ENCODE results near the gene NDRG2. TPM values are rescaled to one million over a fixed set of nuclear protein-coding genes. Genes with fewer than 3 reads are reported as not detected.

Gene NDRG2
- total and polyA plus RNA-seq, 9 of the 15 experiments (the other 6 are each of a cell fraction or from before 2014, with no cell fraction given): 10.1 to 105 (median 41.0) TPM

- BruUV-seq (replicated peaks): no TSS peak
- FAIRE-seq (no peak), ATAC-seq (no peak), DNase-seq (ENCODE audit: extremely low read depth in 1 of 4, low spot score in 3 of 4) (no peak)
- WGBS (ENCODE audit: insufficient coverage, low coverage, missing lambda C conversion rate): 18% methylated on average over 1 of the region's 1 CpG
- H3K36me3 ChIP-seq (ENCODE audit: control insufficient read depth, insufficient read depth, low read length): peaks cover 37% of the 10 kb centered on the region; the same call in 1 of the 3 replicates
- no peaks in the 10 kb centered on the region for H4K20me1 ChIP-seq (replicated peaks; ENCODE audit: control insufficient read depth, insufficient read depth, low read length)
- H3K9ac ChIP-seq (ENCODE audit: insufficient read depth in 1 of 2, low read depth in 2 of 2, low read length in 2 of 2): no peak overlapping the region
- intact Hi-C loops (cut with micrococcal nuclease): no loop called here
- no peak for TF ChIP-seq ZNF143 (CRISPR knock-in tag; IDR thresholded peaks at IDR 0.05)
- TF ChIP-seq HNRNPH1 (optimal IDR thresholded peaks at IDR 0.05; ENCODE audit: low read depth, low read length): no peak
- no peak for TF ChIP-seq FOXK2 (conservative IDR thresholded peaks at IDR 0.05 in 1 of 2, IDR thresholded peaks at IDR 0.05 in 1 of 2; ENCODE audit: low read depth in 2 of 2)
- TF ChIP-seq NCOA2 (IDR thresholded peaks at IDR 0.05; ENCODE audit: partially characterized antibody in 2 of 2): no peak
- no peak for TF ChIP-seq CSDE1 (IDR thresholded peaks at IDR 0.05)
- no peak for TF ChIP-seq RBM22 (IDR thresholded peaks at IDR 0.05; ENCODE audit: low read depth, low read length, poor library complexity, severe bottlenecking)
- no peak for TF ChIP-seq TFAP4 (CRISPR knock-in tag; IDR thresholded peaks at IDR 0.05; ENCODE audit: borderline replicate concordance)
- TF ChIP-seq MAFK (IDR thresholded peaks at IDR 0.05; ENCODE audit: low read length): no peak
- no peak for TF ChIP-seq CBFA2T3 (IDR thresholded peaks at IDR 0.05)
- peaks cover 10 to 22% of the 10 kb centered on the region in 2 experiments; a peak in 4 of 5 replicates for H3K4me1 ChIP-seq (replicated peaks in 1 of 2; ENCODE audit: control insufficient read depth in 2 of 2, insufficient read depth in 2 of 2, low read length in 2 of 2)
- H3K79me2 ChIP-seq (ENCODE audit: control insufficient read depth, insufficient read depth, low read length): peaks cover 16% of the 10 kb centered on the region
- CTCF ChIA-PET (ENCODE audit: low intra/inter-chr PET ratio): interaction anchor here (0.7 to 1.1 kb wide), 2 partner anchors 21 to 47 kb away, joined by 3 read pairs; no protein-coding TSS in a partner anchor
- H3K27me3 ChIP-seq (ENCODE audit: control insufficient read depth in 2 of 2, insufficient read depth in 2 of 2, low read length in 2 of 2): no peaks in the 10 kb centered on the region
- no peaks in the 10 kb centered on the region for H3K9me3 ChIP-seq (replicated peaks; ENCODE audit: control insufficient read depth, insufficient read depth, low read depth, low read length)
- POLR2A ChIA-PET: interaction anchor here (1.2 kb wide), 2 partner anchors 12 to 21 kb away, joined by 3 read pairs; no protein-coding TSS in a partner anchor
- in situ Hi-C loops (cut with MboI): no loop called here
- H3K4me2 ChIP-seq (ENCODE audit: insufficient read depth, low read length): no peak overlapping the region
- H3K9me1 ChIP-seq (ENCODE audit: control insufficient read depth, insufficient read depth, low read length): no peaks in the 10 kb centered on the region
- H3K4me3 ChIP-seq: no peak overlapping the region
- no peak overlapping the region for H2AFZ ChIP-seq (ENCODE audit: low read depth, low read length)
- no peak overlapping the region for H3K27ac ChIP-seq (ENCODE audit: extremely low read depth, low read depth, low read length)
Observed at GRCh38 chr14:21019366-21019765, 5.5 kb downstream of the NDRG2 start.

Measured in K562 (cell line).